Spinal cord (tissue), 10 donors: ENCODE measurements around the gene CACNA1A. TPM values are rescaled to one million over a fixed set of nuclear protein-coding genes. Genes with fewer than 3 reads are reported as not detected.
A peak's percentile ranks its signal among the peaks of the same experiment; 100 is the strongest.

Experiments
- DNase-seq, 6 donors: peaks; one replicate each; pipeline versions ENCODE4 v3.0.0 to v3.0.0-alpha.2; 2013 to 2015; ENCODE audit warnings: low spot score in 6 of 6, low read depth in 4 of 6
- H3K27ac ChIP-seq: one replicate; pipeline ENCODE4 v1.5.1; 2013; ENCODE audit warnings: low read depth, low read length, control low read depth
- H3K27me3 ChIP-seq: one replicate; pipeline ENCODE4 v1.6.1; 2013; ENCODE audit warnings: low read length; ENCODE audit not compliant: control insufficient read depth, insufficient read depth
- H3K36me3 ChIP-seq: one replicate; pipeline ENCODE4 v1.6.1; 2013; ENCODE audit warnings: low read length; ENCODE audit not compliant: control insufficient read depth, insufficient read depth
- H3K4me1 ChIP-seq: one replicate; pipeline ENCODE4 v1.6.1; 2013; ENCODE audit warnings: low read length; ENCODE audit not compliant: control insufficient read depth, insufficient read depth
- H3K4me3 ChIP-seq: one replicate; pipeline ENCODE4 v1.5.1; 2013; ENCODE audit warnings: low read depth, low read length, control low read depth
- H3K9me3 ChIP-seq: one replicate; pipeline ENCODE4 v1.6.1; 2013; ENCODE audit warnings: low read length; ENCODE audit not compliant: control insufficient read depth, insufficient read depth
- WGBS: methylation state at CpG from one replicate; pipeline ENCODE4 v1.1.5; 2013; ENCODE audit warnings: missing lambda C conversion rate; ENCODE audit not compliant: insufficient coverage; 5-methylcytosine and 5-hydroxymethylcytosine counted together
- polyA plus RNA-seq, 2 donors: library from polyadenylated mRNA; unstranded; fragments of 120-200 nt; gene quantifications; one replicate each; pipeline ENCODE4 v1.2.1, GENCODE V29; 2013; ENCODE audit not compliant: insufficient read length in 2 of 2
- total RNA-seq, 2 donors: library from RNA; depleted of rRNA in 1 of 2; stranded (reverse); fragments of 120-200 nt in 1 of 2; fragments of >200 nt in 1 of 2; gene quantifications; one replicate each; pipeline versions ENCODE4 v1.2.3 to v1.2.4, GENCODE V29; 2013 to 2014
- donor health status: healthy.

CACNA1A gene
- total and polyA plus RNA-seq, 4 donors: 39.8 to 116 (median 66.7) TPM

- no peak overlapping the region for H3K27ac ChIP-seq
- H3K9me3 ChIP-seq: no peaks in the 10 kb centered on the region
- H3K4me1 ChIP-seq: no peaks in the 10 kb centered on the region
- H3K27me3 ChIP-seq: no peaks in the 10 kb centered on the region
- no peak overlapping the region for H3K4me3 ChIP-seq
- peaks cover 45% of the 10 kb centered on the region for H3K36me3 ChIP-seq
- WGBS: 70% methylated on average over 2 of the region's 2 CpGs
- DNase-seq: no peak
Measured at GRCh38 chr19:13220847-13221246, 285.4 kb downstream of the CACNA1A start.

- 89% methylated on average over 13 of the region's 19 CpGs for WGBS
- DNase-seq: no peak
- H3K36me3 ChIP-seq: peaks cover 56% of the 10 kb centered on the region
- H3K4me1 ChIP-seq: no peaks in the 10 kb centered on the region
- no peaks in the 10 kb centered on the region for H3K9me3 ChIP-seq
- H3K27me3 ChIP-seq: no peaks in the 10 kb centered on the region
- no peak overlapping the region for H3K27ac ChIP-seq
- H3K4me3 ChIP-seq: no peak overlapping the region
Measured at GRCh38 chr19:13215572-13216380, 290.5 kb downstream of the CACNA1A start.

- H3K27me3 ChIP-seq: no peaks in the 10 kb centered on the region
- DNase-seq: no peak
- H3K36me3 ChIP-seq: peaks cover 64% of the 10 kb centered on the region
- H3K4me1 ChIP-seq: no peaks in the 10 kb centered on the region
- H3K9me3 ChIP-seq: no peaks in the 10 kb centered on the region
- no peak overlapping the region for H3K4me3 ChIP-seq
- H3K27ac ChIP-seq: no peak overlapping the region
- 91% methylated on average over 19 of the region's 19 CpGs for WGBS
Measured at GRCh38 chr19:13214036-13214730, 292.1 kb downstream of the CACNA1A start.

GRCh38 chr19:13212759-13213330 lies 293.4 kb downstream of the CACNA1A start:
- no peaks in the 10 kb centered on the region for H3K9me3 ChIP-seq
- WGBS: 66% methylated on average over 6 of the region's 7 CpGs
- no peak overlapping the region for H3K4me3 ChIP-seq
- H3K27ac ChIP-seq: no peak overlapping the region
- no peaks in the 10 kb centered on the region for H3K27me3 ChIP-seq
- no peaks in the 10 kb centered on the region for H3K4me1 ChIP-seq
- H3K36me3 ChIP-seq: peaks cover 71% of the 10 kb centered on the region
- peak in 2 of 6 donors; percentile 40 to 49 for DNase-seq

- Histone ChIP-seq H3K27me3 (no peaks in the 10 kb centered on the region), H3K36me3 (peaks cover 72% of the 10 kb centered on the region), H3K4me3 (no peak overlapping the region), H3K9me3 (no peaks in the 10 kb centered on the region), H3K4me1 (no peaks in the 10 kb centered on the region), H3K27ac (no peak overlapping the region)
- WGBS: 94% methylated on average over 12 of the region's 16 CpGs
- DNase-seq: no peak
Measured at GRCh38 chr19:13211426-13212308, 294.6 kb downstream of the CACNA1A start.

- DNase-seq: no peak
- 88% methylated on average over 20 of the region's 20 CpGs for WGBS
- no peak overlapping the region for H3K4me3 ChIP-seq
- H3K9me3 ChIP-seq: no peaks in the 10 kb centered on the region
- H3K36me3 ChIP-seq: peaks cover 71% of the 10 kb centered on the region
- no peak overlapping the region for H3K27ac ChIP-seq
- H3K27me3 ChIP-seq: no peaks in the 10 kb centered on the region
- no peaks in the 10 kb centered on the region for H3K4me1 ChIP-seq
Measured at GRCh38 chr19:13210941-13211340, 295.3 kb downstream of the CACNA1A start.

GRCh38 chr19:13210339-13210775 lies 295.9 kb downstream of the CACNA1A start:
- Histone ChIP-seq H3K36me3 (peaks cover 71% of the 10 kb centered on the region), H3K27ac (no peak overlapping the region), H3K27me3 (no peaks in the 10 kb centered on the region), H3K4me1 (no peaks in the 10 kb centered on the region), H3K4me3 (no peak overlapping the region), H3K9me3 (no peaks in the 10 kb centered on the region)
- WGBS: 66% methylated on average over 11 of the region's 13 CpGs
- no peak for DNase-seq

GRCh38 chr19:13209484-13210338 lies 296.6 kb downstream of the CACNA1A start:
- Histone ChIP-seq H3K9me3 (no peaks in the 10 kb centered on the region), H3K4me3 (no peak overlapping the region), H3K4me1 (no peaks in the 10 kb centered on the region), H3K27me3 (no peaks in the 10 kb centered on the region), H3K36me3 (peaks cover 71% of the 10 kb centered on the region), H3K27ac (no peak overlapping the region)
- WGBS: 72% methylated on average over 12 of the region's 13 CpGs
- no peak for DNase-seq
